Retinal pigment epithelial cell (primary cell): ENCODE data around the gene GJA3.

Experiments used
- DNase-seq: peaks from one replicate; pipeline ENCODE4 v3.0.0-alpha.2; 2010; ENCODE audit warnings: low read depth
- H3K4me3 ChIP-seq: 2 replicates; pipeline ENCODE4 v1.5.1; 2011; ENCODE audit warnings: mild to moderate bottlenecking, low read length, control low read depth, moderate library complexity
- TF ChIP-seq, protein P1 (sequence below): conservative IDR thresholded peaks from 2 replicates; pipeline ENCODE4 v1.5.1; 2011; ENCODE audit warnings: low read depth, low read length, control low read depth, inconsistent platforms

GJA3 gene

DNA sequence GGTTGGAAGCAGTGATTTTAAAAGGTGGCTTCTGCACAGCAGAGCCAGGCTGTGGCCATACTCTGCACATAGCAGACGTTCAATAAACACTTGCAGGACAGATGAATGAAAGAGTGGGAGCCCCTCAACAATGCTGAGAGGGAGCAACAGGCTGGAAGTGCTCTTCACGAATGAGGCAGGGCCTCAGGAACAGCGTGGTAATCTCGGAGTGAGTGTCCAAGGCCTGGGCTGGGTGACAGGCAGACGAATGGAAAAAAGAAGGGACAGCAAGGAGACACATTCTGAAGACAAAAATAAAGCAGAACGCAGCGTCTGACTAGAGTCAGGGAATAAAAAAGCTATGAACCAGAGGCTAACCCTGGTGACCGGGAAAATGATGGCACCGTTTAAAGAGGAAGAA is 11.1 kb downstream of the GJA3 start:
- TF ChIP-seq, protein P1, sequence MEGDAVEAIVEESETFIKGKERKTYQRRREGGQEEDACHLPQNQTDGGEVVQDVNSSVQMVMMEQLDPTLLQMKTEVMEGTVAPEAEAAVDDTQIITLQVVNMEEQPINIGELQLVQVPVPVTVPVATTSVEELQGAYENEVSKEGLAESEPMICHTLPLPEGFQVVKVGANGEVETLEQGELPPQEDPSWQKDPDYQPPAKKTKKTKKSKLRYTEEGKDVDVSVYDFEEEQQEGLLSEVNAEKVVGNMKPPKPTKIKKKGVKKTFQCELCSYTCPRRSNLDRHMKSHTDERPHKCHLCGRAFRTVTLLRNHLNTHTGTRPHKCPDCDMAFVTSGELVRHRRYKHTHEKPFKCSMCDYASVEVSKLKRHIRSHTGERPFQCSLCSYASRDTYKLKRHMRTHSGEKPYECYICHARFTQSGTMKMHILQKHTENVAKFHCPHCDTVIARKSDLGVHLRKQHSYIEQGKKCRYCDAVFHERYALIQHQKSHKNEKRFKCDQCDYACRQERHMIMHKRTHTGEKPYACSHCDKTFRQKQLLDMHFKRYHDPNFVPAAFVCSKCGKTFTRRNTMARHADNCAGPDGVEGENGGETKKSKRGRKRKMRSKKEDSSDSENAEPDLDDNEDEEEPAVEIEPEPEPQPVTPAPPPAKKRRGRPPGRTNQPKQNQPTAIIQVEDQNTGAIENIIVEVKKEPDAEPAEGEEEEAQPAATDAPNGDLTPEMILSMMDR = no peak
- DNase-seq = no peak

DNA sequence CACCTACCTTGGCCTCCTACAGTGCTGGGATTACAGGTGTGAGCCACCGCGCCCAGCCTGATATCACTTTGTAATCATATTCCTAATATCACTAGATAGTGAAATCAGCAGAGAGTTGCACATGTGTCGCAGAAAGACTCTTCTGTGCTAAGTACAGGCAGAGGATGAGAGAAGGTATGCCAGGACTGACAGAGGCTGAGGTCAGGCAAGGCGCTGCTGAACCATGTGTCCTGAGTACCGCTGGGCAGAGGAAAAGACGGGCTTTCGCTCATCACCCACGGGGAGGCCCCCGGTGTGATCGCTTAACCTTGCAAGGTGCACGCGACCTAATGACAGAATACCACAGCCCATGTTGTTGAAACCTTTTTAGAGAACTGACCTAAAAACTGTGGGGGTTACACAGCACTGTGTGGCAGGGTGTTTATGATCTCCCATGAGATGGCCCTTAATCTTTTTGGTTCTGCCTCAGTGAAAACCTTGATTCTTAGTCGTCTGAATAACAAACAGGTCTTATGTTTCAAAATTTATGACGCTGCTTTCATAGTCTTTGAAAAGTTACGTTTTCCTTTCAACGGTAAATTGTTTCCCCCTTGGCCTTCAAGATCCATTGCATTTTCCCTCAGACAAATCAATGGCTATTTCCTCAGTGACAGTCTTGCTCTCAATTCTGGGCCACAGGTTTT is 12.2 kb downstream of the GJA3 start:
- H3K4me3 ChIP-seq = no peak overlapping the region
- no peak for DNase-seq
- TF ChIP-seq, protein P1 = no peak

More for the DNA sequence above, 11.1 kb downstream of the GJA3 start:
- H3K4me3 ChIP-seq = no peak overlapping the region

DNA sequence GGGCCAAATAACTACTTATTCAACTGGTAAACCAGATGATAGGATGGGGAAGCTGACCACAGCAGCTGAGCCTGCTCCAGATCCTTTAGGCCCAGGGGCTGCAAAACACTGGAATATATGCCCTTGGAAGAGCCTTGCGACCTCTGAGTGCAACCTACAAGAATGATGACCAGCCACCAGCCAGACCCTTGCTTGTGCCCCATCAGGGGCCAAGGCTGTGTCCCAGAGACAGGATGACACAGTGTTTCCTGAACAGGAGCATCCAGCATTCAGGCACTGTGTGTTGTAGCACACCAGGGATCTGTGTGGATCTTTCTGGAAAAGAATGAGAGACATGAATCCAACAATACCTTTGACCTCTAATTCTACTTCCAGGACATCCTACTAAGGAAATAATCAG is 14.5 kb downstream of the GJA3 start:
- TF ChIP-seq, protein P1 = no peak
- no peak overlapping the region for H3K4me3 ChIP-seq
- DNase-seq = no peak

DNA sequence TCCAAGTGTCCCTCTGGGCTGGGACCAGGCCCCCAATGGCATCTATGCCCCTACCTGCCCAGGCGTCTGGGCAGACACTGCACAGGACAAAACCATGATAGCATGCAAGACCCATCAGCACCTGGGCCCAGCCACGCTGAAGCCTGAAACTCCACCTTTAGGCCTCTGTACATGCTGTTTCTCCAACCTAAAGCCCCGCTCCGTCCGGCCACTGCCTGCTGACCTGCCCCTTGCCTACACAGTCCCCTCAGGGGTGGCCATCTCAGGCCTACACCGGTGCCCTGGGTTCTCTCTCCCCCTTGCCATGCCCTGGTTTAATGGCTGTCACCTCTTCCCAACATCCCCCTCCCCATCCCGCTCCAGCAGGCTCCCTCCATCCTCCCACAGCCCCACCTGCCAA is 15.3 kb downstream of the GJA3 start:
- no peak for DNase-seq
- TF ChIP-seq, protein P1 = no peak
- H3K4me3 ChIP-seq = no peak overlapping the region

DNA sequence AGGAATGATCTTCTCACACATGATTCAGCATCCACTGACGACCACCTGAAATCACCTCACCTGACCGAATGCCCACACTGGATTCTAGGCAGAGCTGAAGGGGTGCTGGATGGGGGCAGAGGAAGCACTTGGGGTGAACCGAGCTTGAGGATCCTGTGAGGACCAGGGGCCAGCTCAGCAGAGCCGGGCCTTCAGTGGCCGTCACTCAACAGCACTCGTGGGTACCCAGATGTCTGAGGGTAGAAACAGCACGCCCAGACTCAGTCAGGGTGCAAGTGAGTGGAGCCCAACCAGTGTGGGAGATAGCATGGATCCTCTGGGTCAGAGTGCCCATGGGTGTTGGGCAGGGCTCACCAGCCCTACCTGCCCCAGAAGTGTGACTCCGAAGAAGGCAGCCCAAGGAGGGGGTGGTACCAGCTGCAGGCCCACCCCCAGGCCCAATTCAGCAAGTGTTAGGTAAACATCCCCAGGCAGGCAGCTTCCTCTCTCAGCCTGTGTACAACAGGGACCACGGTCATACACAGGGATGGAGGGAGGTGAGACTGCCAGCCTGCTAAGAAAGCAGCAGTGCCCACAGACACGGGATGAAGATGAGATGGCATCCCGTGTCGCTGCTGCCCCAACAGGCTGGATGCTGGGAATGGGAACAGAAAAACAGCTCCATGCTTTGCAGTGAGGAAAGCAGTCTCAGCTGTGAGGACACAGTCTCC is 16.6 kb downstream of the GJA3 start:
- DNase-seq = no peak
- H3K4me3 ChIP-seq = no peak overlapping the region
- TF ChIP-seq, protein P1 = no peak

DNA sequence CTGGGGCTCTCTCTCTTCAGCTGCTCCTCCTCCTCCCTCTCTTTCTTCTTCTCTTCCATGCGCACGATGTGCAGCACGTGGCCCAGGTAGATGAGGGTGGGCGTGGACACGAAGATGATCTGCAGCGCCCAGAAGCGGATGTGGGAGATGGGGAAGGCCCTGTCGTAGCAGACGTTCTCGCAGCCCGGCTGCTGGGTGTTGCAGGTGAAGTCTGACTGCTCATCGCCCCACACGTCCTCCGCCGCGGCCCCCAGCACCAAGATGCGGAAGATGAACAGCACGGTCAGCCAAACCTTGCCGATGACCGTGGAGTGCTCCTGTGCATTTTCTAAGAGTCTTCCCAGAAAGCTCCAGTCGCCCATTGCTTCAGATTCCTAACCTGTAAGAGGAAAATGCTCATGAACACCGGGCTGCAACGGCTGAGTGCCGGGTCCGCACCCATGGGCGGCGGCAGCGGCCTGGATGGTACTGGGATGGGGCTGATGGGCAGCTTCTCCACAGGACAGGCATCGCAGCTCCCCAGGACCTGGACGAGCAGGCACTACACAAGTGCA is 17.8 kb downstream of the GJA3 start:
- DNase-seq = no peak
- TF ChIP-seq, protein P1 = no peak
- no peak overlapping the region for H3K4me3 ChIP-seq
